Measurements from ENCODE around the gene MRPL39. TPM values are rescaled to one million over a fixed set of nuclear protein-coding genes. Genes with fewer than 3 reads are reported as not detected.
A peak's percentile ranks its signal among the peaks of the same experiment; 100 is the strongest.

The MRPL39 gene
- total and polyA plus RNA-seq, 2 donors (not counting 3 experiments of a cell fraction or from before 2014, with no cell fraction given): 10.4 to 25.2 TPM

DNA sequence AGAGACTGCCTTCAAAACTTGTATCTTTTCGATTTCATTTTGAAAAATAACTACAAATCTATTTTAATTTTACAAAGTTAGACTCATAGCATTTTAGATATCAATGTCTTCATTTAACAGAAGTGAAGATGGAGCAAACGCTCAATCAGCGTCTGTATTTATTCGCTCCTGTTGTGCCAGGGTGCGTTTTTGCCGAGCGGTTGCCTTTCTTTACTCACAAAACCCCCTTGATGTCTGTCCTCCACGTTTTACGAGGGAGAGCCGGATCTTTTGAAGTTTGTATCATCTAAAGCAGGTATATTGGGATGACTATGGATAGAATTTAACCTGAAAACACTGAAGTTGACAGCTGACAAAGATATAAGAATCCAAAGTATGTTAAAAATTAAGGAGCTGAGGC, 44.6 kb downstream of the MRPL39 start:
- dilution Hi-C loops (cut with MboI; ENCODE audit: extremely low pct_ligation_motif_present, low sequenced_read_pairs): no loop called here
- POLR2A ChIA-PET: no interaction called here
- Histone ChIP-seq H3K36me3 (ENCODE audit: control insufficient read depth in 2 of 2, extremely low read depth in 1 of 2, insufficient read depth in 2 of 2, low read length in 2 of 2) (peaks cover 2 to 4% of the 10 kb centered on the region in 2 experiments), H3K27ac (ENCODE audit: insufficient read depth, low read depth, low read length) (peak overlapping the region; percentile 89), H4K20me1 (replicated peaks; ENCODE audit: control insufficient read depth, extremely low read depth, insufficient read depth, low read length) (no peaks in the 10 kb centered on the region), H3K27me3 (ENCODE audit: control insufficient read depth in 2 of 2, insufficient read depth in 2 of 2, low read length in 2 of 2) (no peaks in the 10 kb centered on the region), H3K9ac (replicated peaks; ENCODE audit: extremely low read depth, insufficient read depth, low read length) (peak overlapping the region; percentile 91), H3K4me1 (ENCODE audit: control insufficient read depth, extremely low read depth, insufficient read depth, low read length) (peaks cover 34% of the 10 kb centered on the region), H3K9me3 (replicated peaks; ENCODE audit: control insufficient read depth, insufficient read depth, low read length) (no peaks in the 10 kb centered on the region), H3K4me2 (ENCODE audit: insufficient read depth, low read length) (peak overlapping the region; percentile 98), H3K9me1 (replicated peaks; ENCODE audit: control insufficient read depth, extremely low read depth, insufficient read depth, low read length) (no peaks in the 10 kb centered on the region), H3K4me3 (replicated peaks in 1 of 3; ENCODE audit: insufficient read depth in 1 of 3, low read depth in 1 of 3, low read length in 3 of 3) (peak overlapping the region; percentile 62 to 97 (median 96)), H3K79me2 (ENCODE audit: control insufficient read depth, insufficient read depth, low read length) (peaks cover 57% of the 10 kb centered on the region), H2AFZ (ENCODE audit: low read depth, low read length) (peak overlapping the region; percentile 88)
- DNase-seq (ENCODE audit: low read depth, low spot score) (peak; percentile 41), FAIRE-seq (no peak)
- intact Hi-C loops (cut with micrococcal nuclease): loop anchor here (1.0 to 5.0 kb wide), 4 partner anchors 44 to 210 kb away; partner anchors contain the start of gene MRPL39
- TSS peak; percentile 39 for BruUV-seq (replicated peaks)
- TF ChIP-seq, protein P1, sequence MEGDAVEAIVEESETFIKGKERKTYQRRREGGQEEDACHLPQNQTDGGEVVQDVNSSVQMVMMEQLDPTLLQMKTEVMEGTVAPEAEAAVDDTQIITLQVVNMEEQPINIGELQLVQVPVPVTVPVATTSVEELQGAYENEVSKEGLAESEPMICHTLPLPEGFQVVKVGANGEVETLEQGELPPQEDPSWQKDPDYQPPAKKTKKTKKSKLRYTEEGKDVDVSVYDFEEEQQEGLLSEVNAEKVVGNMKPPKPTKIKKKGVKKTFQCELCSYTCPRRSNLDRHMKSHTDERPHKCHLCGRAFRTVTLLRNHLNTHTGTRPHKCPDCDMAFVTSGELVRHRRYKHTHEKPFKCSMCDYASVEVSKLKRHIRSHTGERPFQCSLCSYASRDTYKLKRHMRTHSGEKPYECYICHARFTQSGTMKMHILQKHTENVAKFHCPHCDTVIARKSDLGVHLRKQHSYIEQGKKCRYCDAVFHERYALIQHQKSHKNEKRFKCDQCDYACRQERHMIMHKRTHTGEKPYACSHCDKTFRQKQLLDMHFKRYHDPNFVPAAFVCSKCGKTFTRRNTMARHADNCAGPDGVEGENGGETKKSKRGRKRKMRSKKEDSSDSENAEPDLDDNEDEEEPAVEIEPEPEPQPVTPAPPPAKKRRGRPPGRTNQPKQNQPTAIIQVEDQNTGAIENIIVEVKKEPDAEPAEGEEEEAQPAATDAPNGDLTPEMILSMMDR (IDR thresholded peaks at IDR 0.05; ENCODE audit: extremely low read depth in 1 of 2, insufficient read depth in 1 of 2, low read depth in 1 of 2, low read length in 2 of 2): no peak
- TF ChIP-seq GATA2 (IDR thresholded peaks at IDR 0.05; ENCODE audit: insufficient read depth, insufficient read length, low read depth, low read length) (no peak), POLR2A (IDR thresholded peaks at IDR 0.05; ENCODE audit: low read depth, low read length) (no peak), EZH2 (IDR thresholded peaks at IDR 0.05; ENCODE audit: borderline replicate concordance, low read depth, low read length, severe bottlenecking) (no peak), JUN (IDR thresholded peaks at IDR 0.05; ENCODE audit: borderline replicate concordance, insufficient read depth, insufficient read length, low read depth) (no peak), POLR2AphosphoS5 (IDR thresholded peaks at IDR 0.05; ENCODE audit: insufficient read depth, low read depth, low read length) (no peak), MYC (IDR thresholded peaks at IDR 0.05; ENCODE audit: low read depth, low read length) (no peak), FOS (IDR thresholded peaks at IDR 0.05; ENCODE audit: borderline replicate concordance, insufficient read depth, low read length) (no peak)
- TF ChIP-seq, protein P2, sequence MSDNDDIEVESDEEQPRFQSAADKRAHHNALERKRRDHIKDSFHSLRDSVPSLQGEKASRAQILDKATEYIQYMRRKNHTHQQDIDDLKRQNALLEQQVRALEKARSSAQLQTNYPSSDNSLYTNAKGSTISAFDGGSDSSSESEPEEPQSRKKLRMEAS (IDR thresholded peaks at IDR 0.05; ENCODE audit: insufficient read depth, insufficient read length): no peak
- CTCF ChIA-PET: interaction anchor here (1.0 to 1.4 kb wide), 3 partner anchors 26 to 138 kb away, joined by 3 read pairs; no protein-coding TSS in a partner anchor

Data from endothelial cell of umbilical vein (primary cell).